ENCODE results near the gene REM2.

The REM2 gene

DNA sequence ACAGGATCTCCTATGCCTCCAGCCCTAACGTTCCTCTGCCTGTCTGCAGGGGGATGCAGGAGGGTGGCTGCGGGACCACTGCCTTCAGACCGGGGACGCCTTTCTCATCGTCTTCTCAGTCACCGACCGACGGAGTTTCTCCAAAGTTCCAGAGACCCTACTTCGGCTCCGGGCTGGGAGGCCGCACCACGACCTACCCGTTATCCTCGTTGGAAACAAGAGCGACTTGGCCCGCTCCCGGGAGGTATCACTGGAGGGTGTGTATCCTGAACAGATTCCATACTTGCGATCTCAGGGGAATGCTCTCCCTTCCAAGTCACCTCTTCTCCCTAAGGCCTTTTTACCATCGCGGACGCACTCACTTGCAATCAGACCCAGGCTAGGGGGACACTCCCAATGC is 3.0 kb downstream of the REM2 start:
- TF ChIP-seq, protein P1, sequence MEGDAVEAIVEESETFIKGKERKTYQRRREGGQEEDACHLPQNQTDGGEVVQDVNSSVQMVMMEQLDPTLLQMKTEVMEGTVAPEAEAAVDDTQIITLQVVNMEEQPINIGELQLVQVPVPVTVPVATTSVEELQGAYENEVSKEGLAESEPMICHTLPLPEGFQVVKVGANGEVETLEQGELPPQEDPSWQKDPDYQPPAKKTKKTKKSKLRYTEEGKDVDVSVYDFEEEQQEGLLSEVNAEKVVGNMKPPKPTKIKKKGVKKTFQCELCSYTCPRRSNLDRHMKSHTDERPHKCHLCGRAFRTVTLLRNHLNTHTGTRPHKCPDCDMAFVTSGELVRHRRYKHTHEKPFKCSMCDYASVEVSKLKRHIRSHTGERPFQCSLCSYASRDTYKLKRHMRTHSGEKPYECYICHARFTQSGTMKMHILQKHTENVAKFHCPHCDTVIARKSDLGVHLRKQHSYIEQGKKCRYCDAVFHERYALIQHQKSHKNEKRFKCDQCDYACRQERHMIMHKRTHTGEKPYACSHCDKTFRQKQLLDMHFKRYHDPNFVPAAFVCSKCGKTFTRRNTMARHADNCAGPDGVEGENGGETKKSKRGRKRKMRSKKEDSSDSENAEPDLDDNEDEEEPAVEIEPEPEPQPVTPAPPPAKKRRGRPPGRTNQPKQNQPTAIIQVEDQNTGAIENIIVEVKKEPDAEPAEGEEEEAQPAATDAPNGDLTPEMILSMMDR (IDR thresholded peaks at IDR 0.05; ENCODE audit: low read depth, low read length) = no peak
- no peak for DNase-seq (ENCODE audit: low read depth in 2 of 2)
- H3K4me3 ChIP-seq (replicated peaks in 1 of 2; ENCODE audit: low read depth in 2 of 2, low read length in 2 of 2) = peak overlapping the region in 1 of 2 donors; percentile 56

DNA sequence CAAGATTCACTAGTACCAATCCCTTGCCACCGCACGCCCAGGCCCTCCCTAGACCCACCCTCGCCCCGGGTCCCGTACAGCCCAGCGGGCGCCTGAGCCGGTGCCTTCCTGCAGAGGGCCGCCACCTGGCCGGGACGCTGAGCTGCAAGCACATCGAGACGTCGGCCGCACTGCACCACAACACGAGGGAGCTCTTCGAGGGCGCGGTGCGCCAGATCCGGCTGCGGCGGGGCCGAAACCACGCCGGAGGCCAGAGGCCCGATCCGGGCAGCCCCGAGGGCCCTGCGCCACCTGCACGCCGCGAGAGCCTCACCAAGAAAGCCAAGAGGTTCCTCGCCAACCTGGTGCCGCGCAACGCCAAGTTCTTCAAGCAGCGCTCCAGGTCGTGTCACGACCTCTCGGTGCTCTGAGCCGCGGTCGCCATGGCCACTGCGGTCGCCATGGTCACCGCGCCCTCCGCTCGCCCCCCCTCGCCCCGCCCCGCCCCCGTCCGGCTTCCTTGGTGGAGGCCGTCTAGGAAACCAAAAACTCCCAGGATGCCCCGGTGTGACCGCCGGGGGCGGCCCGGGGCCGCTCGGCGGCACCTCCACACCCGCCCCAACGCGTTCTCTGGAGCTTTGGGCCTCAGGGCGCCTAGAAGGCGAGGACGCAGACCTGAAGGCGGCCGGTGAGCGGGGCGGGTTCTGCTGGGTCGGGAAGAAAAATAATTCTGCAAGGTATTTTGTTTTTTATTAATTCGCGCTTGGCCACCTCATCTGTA is 3.7 kb downstream of the REM2 start:
- DNase-seq (ENCODE audit: low read depth in 2 of 2) = peak; percentile 64 to 65
- peak overlapping the region; percentile 56 to 63 for H3K4me3 ChIP-seq (replicated peaks in 1 of 2; ENCODE audit: low read depth in 2 of 2, low read length in 2 of 2)
- TF ChIP-seq, protein P1 (IDR thresholded peaks at IDR 0.05; ENCODE audit: low read depth, low read length) = no peak

DNA sequence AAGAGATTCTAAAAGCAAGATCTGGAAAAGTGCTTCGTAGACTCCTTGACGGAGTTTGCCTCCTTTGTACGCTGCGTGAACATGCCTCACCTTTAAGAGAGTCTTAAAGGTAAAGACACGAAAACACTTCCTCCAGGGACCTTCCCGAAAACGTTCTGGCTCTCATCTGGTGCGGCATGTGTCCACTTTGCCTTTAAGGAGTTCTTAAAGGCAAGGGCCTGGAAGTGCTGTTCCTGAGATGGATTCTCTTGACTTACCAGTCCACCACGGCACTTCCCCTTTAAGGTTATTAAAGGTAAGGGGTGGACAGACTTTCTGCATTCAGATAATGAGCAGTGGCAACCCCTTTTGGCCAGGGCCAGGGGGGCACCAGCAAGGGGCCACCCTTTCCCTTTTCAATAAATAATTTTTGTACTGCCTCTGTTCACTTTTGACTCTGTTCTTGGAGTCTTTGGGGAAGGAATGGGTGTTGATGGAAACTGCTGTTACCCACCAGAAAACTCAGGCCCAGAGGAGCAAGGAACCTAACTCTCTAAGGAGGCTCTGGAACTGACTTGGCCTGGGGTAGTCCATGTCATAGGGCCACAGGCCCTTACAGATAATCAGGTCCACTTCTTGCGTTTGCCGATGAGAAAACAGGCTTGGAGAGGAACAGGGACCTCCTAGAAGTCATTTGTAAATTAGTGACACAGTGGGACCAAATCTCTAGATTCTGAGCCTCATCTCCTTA is 4.4 kb downstream of the REM2 start:
- H3K4me3 ChIP-seq (replicated peaks in 1 of 2; ENCODE audit: low read depth in 2 of 2, low read length in 2 of 2) = peak overlapping the region; percentile 56 to 63
- TF ChIP-seq, protein P1 (IDR thresholded peaks at IDR 0.05; ENCODE audit: low read depth, low read length) = no peak
- DNase-seq (ENCODE audit: low read depth in 2 of 2) = peak; percentile 83 to 88

DNA sequence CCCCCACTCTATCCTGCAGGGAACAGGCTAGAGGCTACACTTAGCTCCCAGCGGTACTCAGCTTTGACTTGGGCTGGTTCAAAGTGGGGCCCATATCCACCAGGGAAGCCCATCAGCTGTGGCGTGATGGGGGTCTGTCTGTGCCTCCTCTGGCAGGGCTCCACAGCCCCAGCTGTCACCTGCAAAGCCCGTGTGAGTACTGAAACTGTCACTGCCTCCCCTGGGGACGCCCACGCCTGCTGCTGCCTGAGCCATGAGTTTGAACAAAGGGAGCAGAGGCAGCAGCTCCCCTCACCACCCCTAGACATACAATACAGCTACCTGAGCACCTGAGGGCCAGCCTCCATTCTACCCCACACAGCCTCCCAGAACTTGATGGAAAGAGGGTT is 5.0 kb downstream of the REM2 start:
- TF ChIP-seq, protein P1 (IDR thresholded peaks at IDR 0.05; ENCODE audit: low read depth, low read length) = no peak
- H3K4me3 ChIP-seq (replicated peaks in 1 of 2; ENCODE audit: low read depth in 2 of 2, low read length in 2 of 2) = peak overlapping the region; percentile 56 to 63
- no peak for DNase-seq (ENCODE audit: low read depth in 2 of 2)

DNA sequence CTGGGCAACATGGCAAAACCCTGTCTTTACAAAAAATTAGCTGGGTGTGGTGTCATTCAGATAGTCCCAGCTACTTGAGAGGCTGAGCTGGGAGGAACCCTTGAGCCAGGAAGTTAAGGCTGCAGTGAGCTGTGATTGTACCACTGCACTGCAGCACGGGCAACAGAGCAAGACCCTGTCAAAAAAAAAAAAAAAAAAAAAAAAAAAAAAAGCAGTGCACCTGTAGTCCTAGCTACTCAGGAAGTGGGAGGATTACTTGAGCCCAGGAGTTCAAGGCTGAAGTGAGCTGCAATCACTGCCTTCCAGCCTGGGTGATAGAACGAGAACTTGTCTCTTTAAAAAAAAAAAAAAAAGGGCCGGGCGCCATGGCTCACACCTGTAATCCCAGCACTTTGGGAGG is 5.6 kb downstream of the REM2 start:
- TF ChIP-seq, protein P1 (IDR thresholded peaks at IDR 0.05; ENCODE audit: low read depth, low read length) = no peak
- DNase-seq (ENCODE audit: low read depth in 2 of 2) = no peak

DNA sequence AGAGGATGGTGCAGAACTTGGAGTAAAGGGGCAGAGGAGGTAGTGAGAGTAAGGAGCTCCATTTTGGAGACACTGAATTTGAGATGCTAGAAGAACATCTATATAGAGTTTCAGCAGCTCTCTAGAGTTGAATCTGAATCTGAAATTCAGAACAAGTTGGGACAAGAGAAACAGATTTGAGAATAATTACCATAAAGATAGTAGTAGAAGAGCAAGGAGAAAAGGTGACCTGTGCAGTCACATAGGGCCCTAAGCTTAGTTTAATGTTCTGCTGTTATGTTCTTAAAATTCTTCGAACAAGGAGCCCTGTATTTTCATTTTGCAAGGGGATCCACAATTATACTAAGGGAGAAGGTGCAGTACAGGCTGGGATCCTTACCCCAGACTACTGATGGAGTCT is 7.4 kb downstream of the REM2 start:
- H3K4me3 ChIP-seq (replicated peaks in 1 of 2; ENCODE audit: low read depth in 2 of 2, low read length in 2 of 2) = no peak overlapping the region
- TF ChIP-seq, protein P1 (IDR thresholded peaks at IDR 0.05; ENCODE audit: low read depth, low read length) = no peak
- no peak for DNase-seq (ENCODE audit: low read depth in 2 of 2)

More for the DNA sequence above, 5.6 kb downstream of the REM2 start:
- H3K4me3 ChIP-seq (replicated peaks in 1 of 2; ENCODE audit: low read depth in 2 of 2, low read length in 2 of 2) = no peak overlapping the region
